ENCODE results near the gene CFAP45.

- TF ChIP-seq CTCF (IDR thresholded peaks at IDR 0.05) = peak in 5 of 7 experiments; percentile 23 to 41 (median 33)
- TF ChIP-seq POLR2A (IDR thresholded peaks at IDR 0.05) = no peak
These were observed 70.7 kb downstream of the CFAP45 start for GRCh38 chr1:159829273-159829634.
